GM13976 (cell line): ENCODE results near the gene MC1R.

Experiments used
- DNase-seq: peaks from one replicate; pipeline ENCODE4 v3.0.0; 2012; ENCODE audit warnings: low spot score
- in situ Hi-C: fragments of 300-500 bp; cut with MboI; formaldehyde crosslinking; loops from one replicate; pipeline ENCODE4 v1.12.0; 2022; ENCODE audit warnings: low sequenced_read_pairs, mixed read lengths, inconsistent platforms; ENCODE audit not compliant: unreplicated experiment
- TF ChIP-seq, protein P1 (sequence below): IDR thresholded peaks from 2 replicates; pipeline ENCODE4 v1.5.1; 2012; ENCODE audit warnings: borderline replicate concordance, mild to moderate bottlenecking; ENCODE audit not compliant: insufficient read depth; ENCODE audit errors: extremely low read depth, missing control alignments, control extremely low read depth

Gene MC1R

GRCh38 chr16:89936981-89937380 is 18.3 kb downstream of the MC1R start:
- no peak for DNase-seq
- in situ Hi-C loops: no loop called here
- TF ChIP-seq, protein P1, sequence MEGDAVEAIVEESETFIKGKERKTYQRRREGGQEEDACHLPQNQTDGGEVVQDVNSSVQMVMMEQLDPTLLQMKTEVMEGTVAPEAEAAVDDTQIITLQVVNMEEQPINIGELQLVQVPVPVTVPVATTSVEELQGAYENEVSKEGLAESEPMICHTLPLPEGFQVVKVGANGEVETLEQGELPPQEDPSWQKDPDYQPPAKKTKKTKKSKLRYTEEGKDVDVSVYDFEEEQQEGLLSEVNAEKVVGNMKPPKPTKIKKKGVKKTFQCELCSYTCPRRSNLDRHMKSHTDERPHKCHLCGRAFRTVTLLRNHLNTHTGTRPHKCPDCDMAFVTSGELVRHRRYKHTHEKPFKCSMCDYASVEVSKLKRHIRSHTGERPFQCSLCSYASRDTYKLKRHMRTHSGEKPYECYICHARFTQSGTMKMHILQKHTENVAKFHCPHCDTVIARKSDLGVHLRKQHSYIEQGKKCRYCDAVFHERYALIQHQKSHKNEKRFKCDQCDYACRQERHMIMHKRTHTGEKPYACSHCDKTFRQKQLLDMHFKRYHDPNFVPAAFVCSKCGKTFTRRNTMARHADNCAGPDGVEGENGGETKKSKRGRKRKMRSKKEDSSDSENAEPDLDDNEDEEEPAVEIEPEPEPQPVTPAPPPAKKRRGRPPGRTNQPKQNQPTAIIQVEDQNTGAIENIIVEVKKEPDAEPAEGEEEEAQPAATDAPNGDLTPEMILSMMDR: no peak

DNA sequence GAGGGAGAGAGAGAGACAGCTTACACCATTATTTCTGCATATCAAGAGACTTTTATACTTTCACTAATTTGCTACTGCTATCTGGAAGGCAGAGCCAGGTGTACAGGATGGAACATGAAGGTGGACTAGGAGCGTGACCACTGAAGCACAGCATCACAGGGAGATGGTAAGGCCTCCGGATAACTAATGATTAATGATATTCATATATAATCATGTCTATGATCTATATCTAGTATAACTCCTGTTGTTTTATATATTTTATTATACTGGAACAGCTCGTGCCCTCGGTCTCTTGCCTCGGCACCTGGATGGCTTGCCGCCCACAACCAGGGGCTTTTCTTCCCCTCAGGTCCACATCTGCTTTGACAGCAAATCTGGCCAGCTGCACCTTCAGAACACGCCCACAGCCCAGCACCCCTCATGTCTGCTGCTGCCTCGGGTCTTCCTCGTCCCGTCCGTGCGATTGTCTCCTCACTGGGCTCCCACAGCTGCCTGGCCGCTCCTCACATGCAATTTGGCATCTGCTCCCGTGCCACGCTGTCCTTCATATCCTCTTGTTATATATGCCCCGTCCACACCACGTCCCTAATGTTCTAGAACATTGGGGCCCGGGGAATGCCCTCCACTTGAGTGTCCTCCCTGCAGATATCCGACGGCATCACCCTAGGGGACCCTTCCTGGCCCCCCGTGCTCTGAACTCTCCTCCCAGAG is 19.7 kb downstream of the MC1R start:
- TF ChIP-seq, protein P1: no peak
- in situ Hi-C loops: no loop called here
- no peak for DNase-seq

GRCh38 chr16:89944773-89945172 is 26.1 kb downstream of the MC1R start:
- TF ChIP-seq, protein P1: no peak
- DNase-seq: no peak
- in situ Hi-C loops: no loop called here

DNA sequence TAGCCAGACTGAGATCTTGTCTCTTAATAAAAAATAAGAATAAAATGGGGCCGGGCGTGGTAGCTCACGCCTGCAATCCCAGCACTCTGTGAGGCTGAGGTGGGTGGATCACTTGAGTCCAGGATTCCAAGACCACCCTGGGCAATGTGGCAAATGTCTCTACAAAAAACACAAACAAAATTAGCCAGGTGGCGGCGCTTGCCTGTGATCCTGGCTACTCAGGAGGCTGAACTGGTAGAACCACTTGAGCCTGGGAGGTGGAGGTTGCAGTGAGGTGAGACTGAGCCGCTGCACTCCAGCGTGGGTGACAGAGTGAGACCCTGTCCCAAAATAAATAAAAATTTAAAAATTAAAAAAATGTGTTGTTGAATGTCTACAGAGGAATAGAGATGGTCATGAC is 27.0 kb downstream of the MC1R start:
- TF ChIP-seq, protein P1: no peak
- DNase-seq: no peak
- in situ Hi-C loops: no loop called here

DNA sequence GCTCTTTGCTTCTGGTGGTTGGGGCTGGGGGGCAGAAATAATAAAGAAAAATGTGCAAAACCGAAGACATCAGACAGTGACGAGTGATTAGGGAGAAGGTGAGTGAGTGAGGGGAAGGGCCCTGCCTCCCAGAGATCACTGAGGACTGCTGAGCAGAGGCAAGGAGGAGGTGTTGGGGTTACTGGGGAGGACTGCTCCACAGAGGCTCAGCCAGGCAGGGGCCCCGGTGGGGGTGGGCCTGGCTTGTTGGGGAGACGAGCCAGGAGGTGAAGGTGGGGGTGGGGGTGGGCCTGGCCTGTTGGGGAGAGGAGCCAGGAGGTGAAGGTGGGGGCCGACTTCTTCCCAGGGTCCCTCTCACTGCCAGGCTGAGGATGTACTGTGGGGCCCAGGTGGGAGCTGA is 27.9 kb downstream of the MC1R start:
- DNase-seq: no peak
- in situ Hi-C loops: no loop called here
- TF ChIP-seq, protein P1: no peak

DNA sequence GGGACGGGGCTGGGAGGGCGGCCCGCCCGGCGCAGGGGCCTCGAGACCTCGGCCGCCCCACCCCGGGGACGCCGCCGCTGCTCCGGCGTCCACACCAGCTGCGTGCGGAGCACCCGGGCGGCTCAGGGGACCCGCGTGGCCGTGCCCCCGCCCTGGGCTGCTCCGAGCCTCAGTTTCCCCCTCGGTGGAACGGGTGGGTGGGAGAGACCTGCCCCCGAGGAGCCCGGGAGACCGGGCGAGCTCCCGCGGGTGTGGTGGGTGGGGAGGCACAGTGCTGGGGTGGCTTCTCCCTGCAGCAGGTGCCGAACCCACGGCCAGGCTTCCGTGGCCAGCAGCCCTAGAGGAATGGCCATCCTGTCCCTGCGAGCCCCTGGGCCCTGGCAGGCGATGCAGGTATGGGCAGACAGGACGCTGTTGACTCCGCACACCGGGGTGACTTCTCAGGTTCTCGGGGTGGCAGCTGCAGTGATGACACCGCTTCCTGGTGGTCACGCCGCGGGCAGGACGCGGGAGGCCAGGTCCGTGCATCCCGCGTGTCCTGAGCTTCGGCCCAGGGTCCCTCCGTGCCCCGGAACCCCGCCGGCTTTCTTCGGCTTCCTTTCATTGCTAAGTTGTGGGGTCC is 30.6 kb downstream of the MC1R start:
- DNase-seq: no peak
- in situ Hi-C loops: no loop called here
- TF ChIP-seq, protein P1: no peak
